WTC11 (cell line): Measurements from ENCODE around the gene LORICRIN. TPM values are rescaled to one million over a fixed set of nuclear protein-coding genes. Genes with fewer than 3 reads are reported as not detected.

Experiments
- ATAC-seq: fragments of 200-7000 bp; cut with Tn5 transposase; 2 replicates; pipeline ENCODE4 v1.10.0; 2021; ENCODE audit warnings: mild to moderate bottlenecking, moderate library complexity
- CTCF ChIA-PET: fragments of 300-600 bp; sonication (Branson Sonifier 250); formaldehyde crosslinking; loops from one replicate; lab custom pipeline; 2021; ENCODE audit warnings: antibody characterized with exemption; lab: Charles Lee
- POLR2A ChIA-PET: fragments of 350-600 bp; sonication (Branson Sonifier 250); formaldehyde crosslinking; loops from one replicate; lab custom pipeline; 2021; ENCODE audit warnings: antibody characterized with exemption; lab: Charles Lee
- DNase-seq: peaks from one replicate; pipeline ENCODE4 v3.0.0; 2021; ENCODE audit warnings: low spot score
- H3K27ac Mint-ChIP-seq: 2 replicates; pipeline ENCODE4 v1.8.0; 2021; ENCODE audit warnings: mixed read lengths
- H3K27me3 Mint-ChIP-seq: 2 replicates; pipeline ENCODE4 v1.8.0; 2021; ENCODE audit warnings: low read depth, mild to moderate bottlenecking, moderate library complexity, mixed read lengths
- H3K36me3 Mint-ChIP-seq: 2 replicates; pipeline ENCODE4 v1.8.0; 2021; ENCODE audit warnings: mixed read lengths
- H3K4me1 Mint-ChIP-seq: 2 replicates; pipeline ENCODE4 v1.8.0; 2022; ENCODE audit warnings: mixed read lengths
- H3K4me3 Mint-ChIP-seq: 2 replicates; pipeline ENCODE4 v1.8.0; 2021; ENCODE audit warnings: mild to moderate bottlenecking, moderate library complexity, mixed read lengths
- H3K9me3 Mint-ChIP-seq: 2 replicates; pipeline ENCODE4 v1.8.0; 2021; ENCODE audit warnings: mixed read lengths
- AR ChIP-seq: fragments of 250-450 bp; sonication (Bioruptor Pico); IDR thresholded peaks from 2 replicates; pipeline ENCODE4 v1.9.0; 2021; ENCODE audit warnings: mild to moderate bottlenecking
- E2F1 ChIP-seq: sonication (generic); formaldehyde crosslinking; IDR thresholded peaks from 2 replicates; pipeline ENCODE4 v1.8.0; 2022; ENCODE audit warnings: mild to moderate bottlenecking, missing genetic modification reagents
- E2F5 ChIP-seq: sonication (generic); formaldehyde crosslinking; IDR thresholded peaks from 2 replicates; pipeline ENCODE4 v1.8.1; 2022; ENCODE audit warnings: mild to moderate bottlenecking, moderate library complexity, missing genetic modification reagents
- ELF4 ChIP-seq: sonication (generic); formaldehyde crosslinking; IDR thresholded peaks from 2 replicates; pipeline ENCODE4 v1.8.1; 2022; ENCODE audit warnings: low read depth, mild to moderate bottlenecking, moderate library complexity, missing genetic modification reagents
- EMX1 ChIP-seq: fragments of 250-450 bp; sonication (Bioruptor Pico); IDR thresholded peaks from 2 replicates; pipeline ENCODE4 v1.8.0; 2021; ENCODE audit warnings: mild to moderate bottlenecking
- ERG ChIP-seq: fragments of 250-450 bp; sonication (Bioruptor Pico); IDR thresholded peaks from 2 replicates; pipeline ENCODE4 v1.8.0; 2021; ENCODE audit warnings: mild to moderate bottlenecking
- ETV6 ChIP-seq: sonication (generic); formaldehyde crosslinking; IDR thresholded peaks from 2 replicates; pipeline ENCODE4 v1.8.1; 2022; ENCODE audit warnings: mild to moderate bottlenecking, missing genetic modification reagents
- GRHL2 ChIP-seq: fragments of 250-450 bp; sonication (Bioruptor Pico); IDR thresholded peaks from 2 replicates; pipeline ENCODE4 v1.8.0; 2022; ENCODE audit warnings: mild to moderate bottlenecking, moderate library complexity; ENCODE audit not compliant: insufficient replicate concordance, severe bottlenecking
- HMGXB4 ChIP-seq: sonication (generic); formaldehyde crosslinking; IDR thresholded peaks from 2 replicates; pipeline ENCODE4 v1.8.1; 2023; ENCODE audit warnings: mild to moderate bottlenecking, moderate library complexity, missing genetic modification reagents
- IRF2 ChIP-seq: sonication (generic); formaldehyde crosslinking; IDR thresholded peaks from 2 replicates; pipeline ENCODE4 v1.8.0; 2022; ENCODE audit warnings: low read depth, missing genetic modification reagents, borderline replicate concordance
- KAT7 ChIP-seq: sonication (generic); formaldehyde crosslinking; IDR thresholded peaks from 2 replicates; pipeline ENCODE4 v1.8.1; 2023; ENCODE audit warnings: missing genetic modification reagents, mild to moderate bottlenecking, borderline replicate concordance
- NFYB ChIP-seq: sonication (generic); formaldehyde crosslinking; conservative IDR thresholded peaks from 2 replicates; pipeline ENCODE4 v1.8.0; 2022; ENCODE audit warnings: low read depth, missing genetic modification reagents
- OVOL2 ChIP-seq: fragments of 250-450 bp; sonication (Bioruptor Pico); IDR thresholded peaks from 2 replicates; pipeline ENCODE4 v1.9.0; 2021; ENCODE audit warnings: mild to moderate bottlenecking, borderline replicate concordance
- PRRX2 ChIP-seq: fragments of 250-450 bp; sonication (Bioruptor Pico); IDR thresholded peaks from 2 replicates; pipeline ENCODE4 v1.8.0; 2021; ENCODE audit warnings: mild to moderate bottlenecking
- ZNF281 ChIP-seq: sonication (generic); formaldehyde crosslinking; IDR thresholded peaks from 2 replicates; pipeline ENCODE4 v1.8.0; 2023; ENCODE audit warnings: mild to moderate bottlenecking, missing genetic modification reagents
- ZNF396 ChIP-seq: fragments of 250-450 bp; sonication (Bioruptor Pico); IDR thresholded peaks from 2 replicates; pipeline ENCODE4 v1.8.0; 2021; ENCODE audit warnings: mild to moderate bottlenecking, moderate library complexity, borderline replicate concordance
- ZNF532 ChIP-seq: fragments of 250-450 bp; sonication (Bioruptor Pico); IDR thresholded peaks from 2 replicates; pipeline ENCODE4 v1.9.0; 2021; ENCODE audit warnings: mild to moderate bottlenecking, borderline replicate concordance
- total RNA-seq: library from RNA; stranded (reverse); gene quantifications from 3 replicates; pipeline ENCODE4 v1.2.3, GENCODE V29; 2021

The LORICRIN gene
- total RNA-seq, 1 experiment from 2014 or later: not detected

- ATAC-seq (no peak), DNase-seq (no peak)
- Mint-ChIP-seq H3K27me3 (no peaks in the 10 kb centered on the region), H3K4me1 (peaks cover 12% of the 10 kb centered on the region), H3K9me3 (no peaks in the 10 kb centered on the region), H3K27ac (no peak overlapping the region), H3K4me3 (no peak overlapping the region), H3K36me3 (no peaks in the 10 kb centered on the region)
- ChIA-PET POLR2A (no interaction called here), CTCF (interaction anchor here (1.0 to 2.0 kb wide), 2 partner anchors 9 to 14 kb away, joined by 3 to 8 read pairs; no protein-coding TSS in a partner anchor)
- TF ChIP-seq AR (no peak), ETV6 (CRISPR knock-in tag) (no peak), NFYB (CRISPR knock-in tag) (no peak), E2F1 (CRISPR knock-in tag) (no peak), OVOL2 (CRISPR knock-in tag) (no peak), EMX1 (CRISPR knock-in tag) (no peak)
- TF ChIP-seq, all 79 proteins: peak for 0
Observed at GRCh38 chr1:153302308-153302707, 42.8 kb downstream of the LORICRIN start.

GRCh38 chr1:153305682-153306081, 46.2 kb downstream of the LORICRIN start:
- no peak for DNase-seq
- Mint-ChIP-seq H3K4me1 (peaks cover 18% of the 10 kb centered on the region), H3K4me3 (no peak overlapping the region), H3K9me3 (no peaks in the 10 kb centered on the region), H3K27ac (no peak overlapping the region), H3K27me3 (no peaks in the 10 kb centered on the region), H3K36me3 (no peaks in the 10 kb centered on the region)
- no peak for ATAC-seq
- CTCF ChIA-PET: interaction anchor here (1.2 to 2.1 kb wide), 2 partner anchors 13 to 17 kb away, joined by 3 to 6 read pairs; no protein-coding TSS in a partner anchor
- POLR2A ChIA-PET: no interaction called here
- no peak for TF ChIP-seq IRF2
- TF ChIP-seq ELF4: no peak
- TF ChIP-seq E2F5 (CRISPR knock-in tag): no peak
- no peak for TF ChIP-seq KAT7
- no peak for TF ChIP-seq HMGXB4 (CRISPR knock-in tag)
- no peak for TF ChIP-seq ZNF396 (CRISPR knock-in tag)
- TF ChIP-seq E2F1 (CRISPR knock-in tag): no peak
- no peak for TF ChIP-seq ZNF281 (CRISPR knock-in tag)
- no peak for TF ChIP-seq ZNF532 (CRISPR knock-in tag)
- no peak for TF ChIP-seq GRHL2 (CRISPR knock-in tag)
- TF ChIP-seq PRRX2: no peak
- TF ChIP-seq ERG: no peak
